NCI-H526 (cell line): ENCODE data around the gene SSC4D.
A peak's percentile ranks its signal among the peaks of the same experiment; 100 is the strongest.
"Not testable (repeated sequence)": the region's sequence is repeated elsewhere in the genome, so short reads cannot be mapped to it uniquely, and the experiment has no call there.

ENCODE experiments used
- DNase-seq, 2 experiments: peaks; one replicate each; lab custom pipeline; 2025; lab: John Stamatoyannopoulos, UW

Gene SSC4D

DNA sequence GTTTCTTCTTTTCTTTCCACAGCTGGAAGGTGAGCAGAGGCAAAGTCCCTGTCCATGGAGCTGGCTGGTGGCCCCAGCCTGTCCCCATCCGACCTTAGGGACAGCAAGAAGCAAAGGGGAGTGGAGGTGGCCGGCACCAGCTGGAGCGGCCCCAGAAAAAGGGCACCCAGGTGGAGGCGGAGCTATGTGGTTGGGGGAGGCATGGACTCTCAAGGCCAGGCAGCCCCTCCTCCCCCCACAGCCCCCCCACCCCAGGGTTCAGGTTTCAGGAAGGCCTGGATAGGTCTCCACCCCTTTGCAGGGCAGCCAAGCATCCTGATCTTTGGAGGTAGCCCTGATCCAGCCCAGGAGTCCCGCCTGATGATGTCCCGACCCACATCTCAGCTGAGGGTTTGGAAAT is at the start of gene SSC4D:
TSS of gene SSC4D (minus strand) at position 161 of the 400 bp plus-strand sequence. CDS start 5,258 bp downstream, outside the sequence.
- DNase-seq: no peak

DNA sequence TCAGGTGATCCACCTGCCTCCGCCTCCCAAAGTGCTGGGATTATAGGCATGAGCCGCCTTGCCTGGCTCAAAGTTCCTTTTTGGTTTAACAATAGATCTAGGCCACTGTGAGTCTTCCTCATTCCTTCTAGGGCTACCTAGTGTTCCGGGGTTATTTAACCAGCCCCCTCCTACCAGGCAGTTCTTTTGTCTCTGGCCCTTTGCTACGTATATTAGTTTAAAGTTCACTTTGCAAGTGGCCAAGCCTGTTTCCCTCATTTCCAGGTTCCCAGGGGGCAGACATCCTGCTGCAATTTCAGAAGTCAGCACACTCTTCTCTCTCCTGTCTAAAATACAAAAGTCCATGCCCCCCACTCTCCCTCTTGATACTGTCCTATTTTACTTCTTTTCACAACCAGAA is 49.0 kb upstream of the SSC4D start:
- DNase-seq: not testable (repeated sequence)

DNA sequence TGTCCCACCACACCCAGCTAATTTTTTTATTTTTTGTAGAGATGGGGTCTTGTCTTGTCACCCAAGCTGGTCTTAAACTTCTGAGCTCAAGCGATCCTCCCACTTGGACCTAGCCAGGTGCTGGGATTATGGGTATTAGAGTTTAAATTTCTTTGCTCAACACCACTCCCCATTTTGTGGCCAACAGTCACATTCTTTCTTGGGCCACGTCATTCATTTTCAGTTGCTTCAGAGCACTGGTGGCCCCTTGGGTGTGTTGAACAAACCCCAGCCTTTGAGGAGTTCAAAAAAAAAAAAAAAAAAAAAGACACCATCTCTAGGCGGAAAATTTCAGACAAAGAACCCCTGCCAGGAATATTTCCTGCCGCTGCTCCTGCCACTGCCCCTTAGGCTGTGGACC is 47.5 kb upstream of the SSC4D start:
- not testable (repeated sequence) for DNase-seq

DNA sequence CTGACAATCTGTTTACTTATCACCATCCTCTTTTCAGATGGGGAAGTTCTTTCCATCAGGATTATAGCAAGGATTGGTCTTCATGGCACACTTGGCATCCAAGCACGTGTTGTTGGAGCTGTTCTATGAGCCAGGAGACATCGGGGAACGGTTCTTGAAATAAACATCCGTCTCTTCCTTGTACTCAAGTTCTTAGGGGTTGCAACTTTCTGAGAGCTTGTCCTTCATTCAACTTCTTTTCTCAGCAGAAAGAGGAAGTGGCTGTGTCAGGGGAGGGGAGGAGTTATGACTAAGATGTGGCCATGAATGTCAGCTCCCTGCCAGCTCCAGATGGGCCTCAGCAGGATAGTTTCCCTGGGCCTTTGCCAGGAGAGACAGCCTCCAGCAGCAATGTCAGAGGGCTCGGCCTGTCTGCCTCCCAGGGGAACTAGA is 36.1 kb upstream of the SSC4D start:
- DNase-seq: not testable (repeated sequence)

DNA sequence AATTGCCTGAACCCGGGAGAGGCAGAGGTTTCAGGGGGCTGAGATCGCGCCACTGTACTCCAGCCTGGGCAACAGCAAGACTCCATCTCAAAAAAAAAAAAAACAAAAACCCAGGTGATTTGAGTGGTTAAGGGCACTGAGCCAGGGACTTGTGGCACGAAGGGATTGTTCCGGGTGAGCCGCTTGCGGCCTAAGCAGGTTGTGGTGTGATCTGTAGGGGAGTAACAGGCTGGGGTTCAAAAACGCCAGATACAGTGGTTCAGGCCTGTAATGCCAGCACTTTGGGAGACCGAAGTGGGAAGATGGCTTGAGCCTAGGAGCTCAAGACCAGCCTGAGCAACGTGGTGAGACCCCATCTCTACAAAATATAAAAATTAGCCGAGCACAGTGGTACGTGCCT is 34.3 kb upstream of the SSC4D start:
- DNase-seq: not testable (repeated sequence)

DNA sequence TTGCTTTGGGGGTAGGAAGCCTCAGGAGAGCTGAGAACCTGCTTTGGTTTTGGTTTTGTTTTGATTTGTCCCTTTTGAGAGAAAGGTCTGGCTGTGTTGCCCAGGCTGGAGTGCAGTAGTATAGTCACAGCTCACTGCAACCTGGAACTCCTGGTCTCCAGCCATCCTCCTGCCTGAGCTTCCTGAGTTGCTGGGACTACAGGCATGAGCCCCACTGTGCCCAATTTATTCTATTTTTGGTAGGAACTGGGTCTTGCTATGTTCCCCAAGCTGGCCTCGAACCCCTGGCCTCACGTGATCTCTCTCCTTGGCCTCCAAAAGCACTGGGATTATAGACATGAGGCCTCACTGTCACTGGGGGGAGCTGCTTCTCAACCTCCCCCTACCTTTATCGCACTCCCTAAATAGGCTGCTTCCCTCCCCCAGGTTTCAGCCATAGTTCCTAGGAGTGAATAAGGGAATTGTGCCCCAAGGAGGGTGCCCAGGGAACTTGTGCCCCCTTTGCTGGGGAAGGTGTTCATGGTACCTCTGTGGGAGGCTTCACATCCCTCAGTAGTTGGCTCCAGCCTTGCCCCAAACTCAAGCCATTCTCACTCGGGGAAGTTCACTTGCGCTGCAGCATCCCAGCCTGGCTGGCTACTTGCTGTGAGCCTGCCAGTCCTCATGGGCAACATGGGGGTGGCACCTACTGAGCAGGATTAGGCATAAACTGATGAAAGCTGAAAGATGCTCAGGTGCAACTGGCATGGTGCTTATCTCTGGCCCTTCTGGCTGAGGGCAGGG is 33.4 kb upstream of the SSC4D start:
- DNase-seq: not testable (repeated sequence)

DNA sequence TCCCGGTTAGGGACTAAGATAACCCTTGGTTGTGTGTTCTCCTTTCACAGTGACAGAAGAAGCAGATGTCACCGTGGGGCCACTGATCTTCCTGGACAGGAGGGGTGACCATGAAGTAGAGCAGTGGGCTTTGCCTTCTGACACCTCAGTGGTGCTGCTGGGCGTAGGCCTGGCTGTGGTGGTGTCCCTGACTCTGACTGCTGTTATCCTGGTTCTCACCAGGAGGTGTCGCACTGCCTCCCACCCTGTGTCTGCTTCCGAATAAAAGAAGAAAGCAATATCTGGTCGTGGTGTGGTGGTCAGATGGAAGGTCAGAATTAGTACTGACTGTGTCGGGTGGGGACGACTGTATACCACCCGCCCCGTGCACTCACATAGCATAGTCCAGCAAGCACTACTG is 32.3 kb upstream of the SSC4D start:
- DNase-seq: not testable (repeated sequence)

DNA sequence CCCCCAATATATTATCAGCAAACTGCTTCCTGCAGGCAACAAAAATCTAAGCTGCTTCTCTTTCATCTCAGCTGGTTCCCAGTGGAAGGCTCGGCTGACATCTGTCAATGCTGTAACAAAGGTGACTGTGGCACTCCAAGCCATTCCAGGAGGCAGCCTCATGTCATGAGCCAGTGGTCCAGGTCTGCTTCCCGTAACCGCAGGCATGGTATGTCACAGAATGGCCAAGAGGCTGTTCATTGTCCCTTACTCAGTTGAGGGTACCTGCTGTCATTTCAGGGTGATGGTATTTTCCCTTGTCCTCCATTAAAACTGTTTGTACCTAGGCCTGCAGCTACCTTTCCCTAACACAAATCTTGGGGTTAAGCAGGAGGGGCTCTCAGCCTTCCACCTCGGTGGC is 30.9 kb upstream of the SSC4D start:
- DNase-seq: not testable (repeated sequence)

DNA sequence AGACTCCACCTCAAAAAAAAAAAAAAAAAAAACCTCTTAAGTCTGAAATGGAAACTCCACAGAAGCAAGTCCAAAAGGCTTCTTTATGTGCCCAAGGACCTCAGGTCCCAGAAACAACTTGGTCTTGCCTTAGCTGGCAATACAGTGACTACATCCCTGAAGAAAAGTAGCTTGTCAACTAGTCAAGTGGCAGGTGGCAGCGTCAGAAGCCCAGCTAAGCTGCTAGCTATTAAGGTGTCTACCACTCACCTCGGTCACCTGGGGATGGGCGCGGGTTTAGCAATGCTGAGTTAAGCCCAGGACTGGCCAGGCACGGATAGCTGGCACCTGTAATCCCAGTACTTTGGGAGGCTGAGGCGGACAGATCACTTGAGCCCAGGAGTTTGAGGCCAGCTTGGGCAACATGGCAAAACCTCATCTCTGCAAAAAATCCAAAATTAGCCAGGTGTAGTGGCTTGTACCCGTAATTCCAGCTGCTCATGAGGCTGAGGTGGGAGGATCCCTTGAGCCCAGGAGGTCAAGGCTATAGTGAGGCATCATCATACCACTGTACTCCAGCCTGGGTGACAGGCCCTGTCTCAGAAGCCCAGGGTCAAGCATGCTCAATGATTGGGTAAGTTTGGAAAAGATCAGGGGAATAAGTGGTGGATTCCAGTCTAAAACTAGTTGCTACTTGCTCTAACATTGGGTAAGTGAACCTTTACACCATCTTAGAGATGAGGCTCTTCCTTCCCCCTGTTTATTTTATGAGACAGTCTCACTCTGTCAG is 29.8 kb upstream of the SSC4D start:
- DNase-seq: not testable (repeated sequence)

DNA sequence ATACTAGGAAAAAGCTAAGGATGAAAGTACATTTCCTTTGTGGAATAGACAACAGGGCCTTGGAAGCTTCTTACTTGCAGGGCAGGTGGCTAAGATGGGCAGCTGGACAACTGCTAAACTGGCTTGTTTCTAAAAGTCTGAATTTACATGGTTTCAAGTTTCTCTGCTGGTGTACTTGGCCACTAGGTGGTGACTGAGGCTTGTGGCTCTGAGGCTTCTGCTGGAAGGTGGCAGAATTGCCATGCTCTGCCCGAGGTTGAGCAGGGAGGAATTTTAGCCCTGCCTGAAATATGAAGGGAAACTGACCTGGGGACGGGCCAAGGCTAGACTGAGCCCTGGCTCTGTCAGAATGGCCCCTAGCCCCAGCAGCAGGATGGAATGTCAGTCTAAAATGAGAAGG is 28.4 kb upstream of the SSC4D start:
- peak; percentile 55 to 89 for DNase-seq

DNA sequence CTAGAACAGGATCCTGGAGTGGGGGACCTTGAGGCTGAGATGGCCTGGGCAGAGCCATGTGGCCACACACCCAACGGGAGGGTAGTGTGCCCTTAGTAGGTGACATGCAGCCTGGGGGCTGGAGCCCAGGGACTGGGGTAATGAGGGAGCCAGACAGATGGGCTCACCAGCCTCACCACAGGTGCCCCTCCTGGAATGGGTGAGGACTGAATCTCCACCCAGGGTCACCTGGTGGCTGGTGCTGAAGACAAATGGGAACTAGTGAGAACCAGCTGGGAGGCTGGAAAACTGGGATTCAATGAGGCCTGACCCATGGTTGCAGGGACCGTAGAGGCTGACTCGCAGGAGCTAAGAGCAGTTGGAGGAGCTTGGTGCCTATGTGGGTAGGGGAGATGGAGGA is 21.3 kb upstream of the SSC4D start:
- no peak for DNase-seq

DNA sequence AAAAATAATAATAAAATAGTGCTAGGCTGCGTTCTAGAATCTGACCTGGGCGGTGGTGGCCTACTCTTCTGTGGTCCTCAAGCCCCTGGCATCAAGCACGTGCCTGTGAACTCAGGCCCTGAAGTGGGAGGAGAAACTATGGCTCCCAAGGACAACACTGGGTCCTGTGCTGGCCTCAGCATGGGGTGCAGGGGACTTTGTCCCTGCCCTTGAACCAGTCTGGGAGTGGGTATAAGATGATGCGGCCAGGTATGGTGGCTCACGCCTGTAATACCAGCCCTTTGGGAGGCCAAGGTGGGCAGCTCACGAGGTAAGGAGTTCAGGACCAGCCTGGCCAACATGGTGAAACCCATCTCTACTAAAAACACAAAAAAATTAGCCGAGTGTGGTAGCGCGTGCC is 20.7 kb upstream of the SSC4D start:
- no peak for DNase-seq

DNA sequence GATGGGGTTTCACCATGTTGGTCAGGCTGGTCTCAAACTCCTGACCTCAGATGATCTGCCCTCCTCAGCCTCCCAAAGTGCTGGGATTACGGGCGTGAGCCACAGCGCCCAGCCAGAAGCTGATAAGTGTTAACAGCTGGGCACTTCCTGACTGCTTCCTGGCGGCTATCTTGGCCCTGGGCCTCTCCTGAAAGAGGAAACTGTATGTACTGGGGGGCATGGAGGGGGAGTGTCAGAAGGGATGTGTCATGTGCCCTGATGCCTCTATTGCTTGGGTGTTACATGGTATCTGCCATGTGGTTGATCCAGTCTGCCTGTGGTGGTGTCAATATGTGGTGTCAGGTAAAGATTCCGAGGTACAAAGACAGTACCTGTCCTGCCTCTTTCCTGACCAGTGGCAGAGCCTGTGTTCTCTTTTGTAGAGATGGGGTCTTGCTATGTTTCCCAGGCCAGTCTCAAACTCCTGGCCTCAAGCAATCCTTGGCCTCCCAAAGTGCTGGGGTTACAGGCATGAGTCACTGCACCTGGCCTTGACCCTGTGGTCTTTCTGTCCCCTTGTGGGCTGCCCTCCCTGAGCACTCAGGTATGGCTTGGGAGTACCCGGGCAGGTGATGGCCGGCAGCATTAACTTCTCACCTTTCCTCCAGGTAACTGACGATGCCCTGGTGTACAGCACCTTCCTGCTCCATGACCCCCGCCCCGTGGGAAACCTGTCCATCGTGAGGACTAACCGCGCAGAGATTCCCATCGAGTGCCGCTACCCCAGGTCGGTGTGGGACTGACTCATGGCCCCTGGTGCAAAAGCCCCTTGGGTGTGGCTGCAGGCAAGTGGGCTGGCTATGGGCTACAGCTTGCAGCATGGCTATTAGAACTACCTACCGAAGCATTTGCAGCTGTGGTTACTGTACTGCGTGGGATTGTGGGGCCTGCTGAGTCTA is 19.6 kb upstream of the SSC4D start:
- no peak for DNase-seq

DNA sequence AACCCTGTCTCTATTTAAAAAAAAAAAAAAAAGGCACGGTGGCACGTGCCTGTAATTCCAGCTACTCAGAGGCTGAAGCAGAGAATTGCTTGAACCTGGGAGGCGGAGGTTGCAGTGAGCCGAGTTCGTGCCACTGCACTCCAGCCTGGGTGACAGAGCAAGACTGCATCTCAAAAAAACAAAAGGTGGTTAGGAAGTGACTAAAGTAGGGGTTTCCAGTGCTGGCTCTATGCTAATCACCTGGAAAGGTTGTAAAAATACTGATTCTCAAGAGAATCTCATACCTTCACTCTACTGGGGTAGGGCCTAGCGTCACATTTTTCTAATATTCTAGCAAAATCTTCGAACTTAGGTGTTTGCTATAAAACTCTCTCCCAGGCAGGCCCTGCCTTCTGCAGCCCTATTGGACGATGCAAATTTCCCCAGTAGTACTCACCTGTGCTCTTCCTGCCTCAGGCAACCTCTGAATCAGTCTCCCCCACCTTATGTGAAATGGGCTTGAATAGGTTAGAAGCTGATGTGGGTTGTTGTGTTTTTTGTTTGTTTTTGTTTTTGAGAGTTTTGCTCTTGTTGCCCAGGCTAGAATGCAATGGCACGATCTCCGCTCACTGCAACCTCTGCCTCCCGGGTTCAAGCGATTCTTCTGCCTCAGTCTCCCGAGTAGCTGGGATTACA is 18.8 kb upstream of the SSC4D start:
- DNase-seq: peak in 1 of 2 experiments; percentile 26

DNA sequence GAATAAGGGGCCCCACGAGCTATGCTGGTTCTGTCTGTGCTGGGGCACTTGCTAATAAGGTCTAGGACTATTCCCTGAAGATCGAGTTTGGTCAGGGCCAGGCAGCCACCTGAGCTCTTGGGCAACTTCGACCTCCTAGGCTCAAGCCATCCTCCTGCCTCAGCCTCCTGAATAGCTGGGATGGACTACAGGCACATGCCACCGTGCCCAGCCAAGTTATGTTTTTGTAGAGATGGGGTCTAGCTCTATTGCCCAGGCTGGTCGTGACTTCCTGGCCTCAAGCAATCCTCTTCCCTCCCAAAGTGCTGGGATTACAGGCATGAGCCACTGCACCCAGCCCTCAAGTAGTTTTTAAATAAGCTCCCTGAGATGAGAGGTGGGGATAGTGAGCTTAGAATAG is 18.1 kb upstream of the SSC4D start:
- no peak for DNase-seq

DNA sequence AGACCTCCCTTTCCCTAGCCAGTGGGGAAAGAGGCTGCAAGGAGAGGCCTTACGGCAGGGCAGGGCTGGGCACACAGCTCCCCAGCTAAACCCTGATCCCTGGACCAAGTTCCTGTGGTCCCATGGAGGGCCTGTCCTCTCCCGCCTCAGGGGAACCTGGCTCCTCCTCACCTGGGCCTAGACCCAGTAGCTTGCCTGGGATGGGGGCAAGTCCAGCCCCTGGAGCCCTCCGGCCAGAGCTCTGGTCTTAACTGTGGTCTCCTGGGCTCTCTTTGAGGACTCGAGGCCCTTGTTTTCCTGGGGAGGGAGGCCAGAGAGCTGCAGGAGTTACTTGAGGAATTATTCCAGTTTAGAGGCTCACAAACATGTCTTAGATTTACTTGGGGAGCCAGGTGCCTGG is 16.7 kb upstream of the SSC4D start:
- DNase-seq: no peak

DNA sequence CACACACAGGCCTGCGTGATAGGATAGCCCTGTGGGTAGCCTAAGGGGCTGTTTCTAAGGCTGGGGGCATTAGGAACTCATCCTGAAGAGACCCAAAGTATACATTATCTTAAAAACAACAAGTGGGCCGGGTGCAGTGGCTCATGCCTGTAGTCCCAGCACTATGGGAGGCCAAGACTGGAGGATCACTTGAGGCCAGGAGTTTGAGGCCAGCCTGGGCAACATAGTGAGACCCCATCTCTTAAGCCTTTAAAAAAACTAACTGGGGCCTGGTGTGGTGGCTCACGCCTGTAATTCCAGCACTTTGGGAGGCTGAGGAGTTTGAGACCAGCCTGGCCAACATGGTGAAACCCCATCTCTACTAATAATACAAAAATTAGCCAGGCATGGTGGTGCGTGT is 16.1 kb upstream of the SSC4D start:
- DNase-seq: not testable (repeated sequence)

DNA sequence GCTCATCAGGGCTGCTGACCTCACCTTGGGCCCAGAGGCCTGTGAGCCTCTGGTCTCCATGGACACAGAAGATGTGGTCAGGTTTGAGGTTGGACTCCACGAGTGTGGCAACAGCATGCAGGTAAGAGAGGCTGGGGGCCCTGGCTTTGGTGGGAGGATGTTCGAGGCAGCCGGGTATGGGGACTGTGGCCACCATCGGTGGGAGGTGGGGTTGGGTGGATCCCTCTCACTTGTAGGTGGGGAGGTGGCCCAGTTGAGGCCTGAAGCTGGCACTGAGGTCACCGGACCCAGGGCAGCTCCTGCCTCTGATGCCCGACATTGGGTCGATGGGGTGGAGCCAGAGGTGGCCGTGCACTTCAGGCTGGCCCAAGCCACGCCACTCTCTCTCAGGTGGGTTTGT is 15.7 kb upstream of the SSC4D start:
- DNase-seq: no peak

DNA sequence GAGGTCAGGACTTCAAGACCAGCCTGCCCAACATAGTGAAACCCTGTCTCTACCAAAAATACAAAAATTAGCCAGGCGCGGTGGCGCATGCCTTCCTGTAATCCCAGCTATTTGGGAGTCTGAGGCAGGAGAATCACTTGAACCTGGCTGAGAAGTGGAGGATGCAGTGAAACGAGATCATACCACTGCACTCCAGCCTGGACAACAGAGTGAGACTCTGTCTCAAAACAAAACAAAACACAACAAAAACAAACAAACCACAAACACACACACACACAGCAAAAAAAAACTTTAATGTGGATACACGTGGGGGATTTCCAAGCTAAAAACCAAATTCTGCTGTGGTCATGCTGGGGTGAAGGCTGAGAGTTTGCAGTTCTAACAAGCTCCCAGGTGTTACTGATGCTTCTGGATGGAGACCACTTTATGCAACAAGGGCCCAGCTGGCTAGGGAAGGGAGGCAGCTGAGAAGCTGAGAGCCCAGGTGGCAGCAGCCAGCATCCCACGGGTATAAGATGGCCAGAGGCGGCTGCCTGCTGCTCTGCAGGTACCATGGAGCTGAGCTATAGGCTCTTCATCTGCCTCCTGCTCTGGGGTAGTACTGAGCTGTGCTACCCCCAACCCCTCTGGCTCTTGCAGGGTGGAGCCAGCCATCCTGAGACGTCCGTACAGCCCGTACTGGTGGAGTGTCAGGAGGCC is 15.1 kb upstream of the SSC4D start, which contains the start of gene ZP3:
TSS of gene ZP3 (plus strand) at position 538 of the 699 bp plus-strand sequence. CDS start at position 553, 15 bp downstream.
- DNase-seq: no peak

DNA sequence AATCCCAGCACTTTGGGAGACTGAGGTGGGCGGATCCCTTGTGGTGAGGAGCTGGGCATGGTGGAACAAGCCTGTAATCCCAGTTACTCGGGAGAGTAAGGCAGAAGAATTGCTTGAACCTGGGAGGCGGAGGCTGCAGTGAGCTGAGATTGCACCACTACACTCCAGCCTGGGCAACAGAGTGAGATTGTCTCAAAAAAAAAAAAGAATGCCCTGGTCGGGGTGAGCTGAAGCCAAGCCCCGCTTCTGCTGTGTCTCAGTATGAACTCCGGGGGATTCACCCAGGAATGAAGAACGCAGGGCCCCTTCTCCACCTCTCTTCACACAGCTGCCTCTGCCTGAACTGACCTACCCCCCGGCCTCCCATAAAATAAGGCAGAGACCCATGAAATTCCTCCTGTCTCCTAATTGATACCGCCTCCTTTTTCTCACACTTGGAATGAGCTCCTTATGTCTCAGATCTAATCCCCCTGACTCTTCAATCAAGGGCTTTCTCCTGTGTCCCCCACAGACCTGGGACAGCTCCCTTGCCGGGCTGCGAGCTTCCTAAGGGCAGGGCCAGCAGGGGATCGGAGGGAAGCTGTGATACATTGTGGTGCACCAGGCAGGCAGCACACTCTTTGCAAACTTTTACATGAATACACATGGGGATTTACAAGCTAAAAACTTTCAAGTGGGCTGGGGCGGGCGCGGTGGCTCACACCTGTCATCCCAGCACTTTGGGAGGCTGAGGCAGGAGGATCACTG is 14.3 kb upstream of the SSC4D start:
- no peak for DNase-seq
